HepG2 (cell line): ENCODE measurements around the gene URI1.

Experiments used
- CBFB ChIP-seq: sonication (generic); formaldehyde crosslinking; IDR thresholded peaks from 2 replicates; pipeline ENCODE4 v1.4.0; 2020; ENCODE audit warnings: missing genetic modification reagents
- EHMT2 ChIP-seq: fragments of 200-600 bp; sonication (generic); IDR thresholded peaks from 2 replicates; pipeline ENCODE4 v1.7.0; 2017; ENCODE audit warnings: antibody characterized with exemption, low read depth, low read length, borderline replicate concordance
- GTF2F1 ChIP-seq: fragments of 150-350 bp; IDR thresholded peaks from 2 replicates; pipeline ENCODE4 v1.6.1; 2014; ENCODE audit warnings: low read length
- JUND ChIP-seq: sonication (generic); formaldehyde crosslinking; IDR thresholded peaks from 2 replicates; pipeline ENCODE4 v1.8.0; 2022; ENCODE audit warnings: mild to moderate bottlenecking, missing genetic modification reagents
- KDM1A ChIP-seq: IDR thresholded peaks from 2 replicates; pipeline ENCODE4 v1.6.1; 2016; ENCODE audit warnings: missing compliant biosample characterization
- MAX ChIP-seq: IDR thresholded peaks from 2 replicates; pipeline ENCODE4 v1.6.1; 2012; ENCODE audit warnings: inconsistent platforms
- NPAS2 ChIP-seq: sonication (generic); formaldehyde crosslinking; IDR thresholded peaks from 2 replicates; pipeline ENCODE4 v1.8.0; 2022; ENCODE audit warnings: mild to moderate bottlenecking, missing genetic modification reagents, borderline replicate concordance
- NR2C2 ChIP-seq: sonication (generic); formaldehyde crosslinking; IDR thresholded peaks from 2 replicates; pipeline ENCODE4 v1.4.0; 2020; ENCODE audit warnings: missing genetic modification reagents, mild to moderate bottlenecking, moderate library complexity, borderline replicate concordance
- PRDM15 ChIP-seq: sonication (generic); formaldehyde crosslinking; IDR thresholded peaks from 2 replicates; pipeline ENCODE4 v1.4.0; 2020; ENCODE audit warnings: missing genetic modification reagents
- ZNF576 ChIP-seq: sonication (generic); formaldehyde crosslinking; IDR thresholded peaks from 2 replicates; pipeline ENCODE4 v1.4.0; 2020; ENCODE audit warnings: mild to moderate bottlenecking, missing genetic modification reagents

GRCh38 chr19:30065680-30066606 is 123.9 kb downstream of the URI1 start:
- TF ChIP-seq KDM1A (no peak), MAX (no peak), PRDM15 (CRISPR knock-in tag) (no peak), CBFB (CRISPR knock-in tag) (no peak), EHMT2 (no peak), JUND (CRISPR knock-in tag) (no peak), NPAS2 (no peak), GTF2F1 (no peak), NR2C2 (CRISPR knock-in tag) (no peak), ZNF576 (CRISPR knock-in tag) (no peak)
